ENCODE results near the gene STK36. TPM values are rescaled to one million over a fixed set of nuclear protein-coding genes. Genes with fewer than 3 reads are reported as not detected.

Gene STK36
- total and polyA plus RNA-seq, 2 donors (not counting 3 experiments of a cell fraction or from before 2014, with no cell fraction given): 40.9 to 65.2 TPM

- TF ChIP-seq, protein P1, sequence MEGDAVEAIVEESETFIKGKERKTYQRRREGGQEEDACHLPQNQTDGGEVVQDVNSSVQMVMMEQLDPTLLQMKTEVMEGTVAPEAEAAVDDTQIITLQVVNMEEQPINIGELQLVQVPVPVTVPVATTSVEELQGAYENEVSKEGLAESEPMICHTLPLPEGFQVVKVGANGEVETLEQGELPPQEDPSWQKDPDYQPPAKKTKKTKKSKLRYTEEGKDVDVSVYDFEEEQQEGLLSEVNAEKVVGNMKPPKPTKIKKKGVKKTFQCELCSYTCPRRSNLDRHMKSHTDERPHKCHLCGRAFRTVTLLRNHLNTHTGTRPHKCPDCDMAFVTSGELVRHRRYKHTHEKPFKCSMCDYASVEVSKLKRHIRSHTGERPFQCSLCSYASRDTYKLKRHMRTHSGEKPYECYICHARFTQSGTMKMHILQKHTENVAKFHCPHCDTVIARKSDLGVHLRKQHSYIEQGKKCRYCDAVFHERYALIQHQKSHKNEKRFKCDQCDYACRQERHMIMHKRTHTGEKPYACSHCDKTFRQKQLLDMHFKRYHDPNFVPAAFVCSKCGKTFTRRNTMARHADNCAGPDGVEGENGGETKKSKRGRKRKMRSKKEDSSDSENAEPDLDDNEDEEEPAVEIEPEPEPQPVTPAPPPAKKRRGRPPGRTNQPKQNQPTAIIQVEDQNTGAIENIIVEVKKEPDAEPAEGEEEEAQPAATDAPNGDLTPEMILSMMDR (IDR thresholded peaks at IDR 0.05; ENCODE audit: extremely low read depth in 1 of 2, insufficient read depth in 1 of 2, low read depth in 1 of 2, low read length in 2 of 2): no peak
- TF ChIP-seq, protein P2, sequence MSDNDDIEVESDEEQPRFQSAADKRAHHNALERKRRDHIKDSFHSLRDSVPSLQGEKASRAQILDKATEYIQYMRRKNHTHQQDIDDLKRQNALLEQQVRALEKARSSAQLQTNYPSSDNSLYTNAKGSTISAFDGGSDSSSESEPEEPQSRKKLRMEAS (IDR thresholded peaks at IDR 0.05; ENCODE audit: insufficient read depth, insufficient read length): no peak
- TF ChIP-seq EZH2 (IDR thresholded peaks at IDR 0.05; ENCODE audit: borderline replicate concordance, low read depth, low read length, severe bottlenecking): no peak
- peak; percentile 92 for TF ChIP-seq FOS (IDR thresholded peaks at IDR 0.05; ENCODE audit: borderline replicate concordance, insufficient read depth, low read length)
- TF ChIP-seq GATA2 (IDR thresholded peaks at IDR 0.05; ENCODE audit: insufficient read depth, insufficient read length, low read depth, low read length): peak; percentile 96
- no peak for TF ChIP-seq MYC (IDR thresholded peaks at IDR 0.05; ENCODE audit: low read depth, low read length)
- TF ChIP-seq POLR2AphosphoS5 (IDR thresholded peaks at IDR 0.05; ENCODE audit: insufficient read depth, low read depth, low read length): peak; percentile 76
- peak; percentile 59 for TF ChIP-seq POLR2A (IDR thresholded peaks at IDR 0.05; ENCODE audit: low read depth, low read length)
- TF ChIP-seq JUN (IDR thresholded peaks at IDR 0.05; ENCODE audit: borderline replicate concordance, insufficient read depth, insufficient read length, low read depth): peak; percentile 97
- Histone ChIP-seq H4K20me1 (replicated peaks; ENCODE audit: control insufficient read depth, extremely low read depth, insufficient read depth, low read length) (no peaks in the 10 kb centered on the region), H3K27me3 (ENCODE audit: control insufficient read depth in 2 of 2, insufficient read depth in 2 of 2, low read length in 2 of 2) (no peaks in the 10 kb centered on the region), H3K4me3 (replicated peaks in 1 of 3; ENCODE audit: insufficient read depth in 1 of 3, low read depth in 1 of 3, low read length in 3 of 3) (no peak overlapping the region), H3K79me2 (ENCODE audit: control insufficient read depth, insufficient read depth, low read length) (no peaks in the 10 kb centered on the region), H3K9me3 (replicated peaks; ENCODE audit: control insufficient read depth, insufficient read depth, low read length) (no peaks in the 10 kb centered on the region), H3K36me3 (ENCODE audit: control insufficient read depth in 2 of 2, extremely low read depth in 1 of 2, insufficient read depth in 2 of 2, low read length in 2 of 2) (peaks cover under 1 to 19% of the 10 kb centered on the region in 2 experiments), H3K4me2 (ENCODE audit: insufficient read depth, low read length) (peak overlapping the region; percentile 57), H3K9me1 (replicated peaks; ENCODE audit: control insufficient read depth, extremely low read depth, insufficient read depth, low read length) (no peaks in the 10 kb centered on the region), H3K27ac (ENCODE audit: insufficient read depth, low read depth, low read length) (peak overlapping the region; percentile 78), H3K4me1 (ENCODE audit: control insufficient read depth, extremely low read depth, insufficient read depth, low read length) (peaks cover 20% of the 10 kb centered on the region), H3K9ac (replicated peaks; ENCODE audit: extremely low read depth, insufficient read depth, low read length) (no peak overlapping the region), H2AFZ (ENCODE audit: low read depth, low read length) (no peak overlapping the region)
- CTCF ChIA-PET: interaction anchor here (1.0 to 2.0 kb wide), 7 partner anchors 9 to 45 kb away, joined by 3 to 7 read pairs (median 4); partner anchors contain the start of gene PLCD4
- POLR2A ChIA-PET: interaction anchor here (0.6 to 0.8 kb wide), 2 partner anchors 8 to 24 kb away, joined by 3 to 5 read pairs; partner anchors contain the start of gene PLCD4
- no TSS peak for BruUV-seq (replicated peaks)
- peak; percentile 95 for DNase-seq (ENCODE audit: low read depth, low spot score)
- intact Hi-C loops (cut with micrococcal nuclease) (loop anchor here (1.0 to 5.0 kb wide), 5 partner anchors 9 to 235 kb away; partner anchors contain the start of genes BCS1L, CNOT9, CTDSP1 and USP37), dilution Hi-C loops (cut with MboI; ENCODE audit: extremely low pct_ligation_motif_present, low sequenced_read_pairs) (no loop called here)
- FAIRE-seq: peak; percentile 99
These were observed 40.0 kb upstream of the STK36 start for GRCh38 chr2:218631837-218632236.
